ENCODE results near the gene LRCH4. TPM values are rescaled to one million over a fixed set of nuclear protein-coding genes. Genes with fewer than 3 reads are reported as not detected.

The LRCH4 gene
- total and polyA plus RNA-seq, 2 of the 13 experiments (the other 11 are each of a cell fraction or from before 2014, with no cell fraction given) = 7.0 to 9.3 TPM

- TF ChIP-seq ZNF282 (IDR thresholded peaks at IDR 0.05; ENCODE audit: partially characterized antibody) = no peak
- TF ChIP-seq ZNF792 (CRISPR knock-in tag; IDR thresholded peaks at IDR 0.05) = 0 out of 2 replicates have a peak, but pooled peaks have one; percentile 60
- TF ChIP-seq GATA4 (IDR thresholded peaks at IDR 0.05; ENCODE audit: borderline replicate concordance, low read depth) = peak; percentile 81; the same call in 1 of the 2 replicates
- peak; percentile 96 for TF ChIP-seq SIX4 (CRISPR knock-in tag; IDR thresholded peaks at IDR 0.05)
- TF ChIP-seq KAT8 (CRISPR knock-in tag; IDR thresholded peaks at IDR 0.05) = peak; percentile 64
- TF ChIP-seq ZNF354B (CRISPR knock-in tag; IDR thresholded peaks at IDR 0.05) = 0 out of 2 replicates have a peak, but pooled peaks have one; percentile 53
- TF ChIP-seq, protein P1, sequence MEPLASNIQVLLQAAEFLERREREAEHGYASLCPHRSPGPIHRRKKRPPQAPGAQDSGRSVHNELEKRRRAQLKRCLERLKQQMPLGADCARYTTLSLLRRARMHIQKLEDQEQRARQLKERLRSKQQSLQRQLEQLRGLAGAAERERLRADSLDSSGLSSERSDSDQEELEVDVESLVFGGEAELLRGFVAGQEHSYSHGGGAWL (CRISPR knock-in tag; IDR thresholded peaks at IDR 0.05) = no peak
- peak; percentile 63; the same call in 1 of the 2 replicates for TF ChIP-seq IRF2 (CRISPR knock-in tag; IDR thresholded peaks at IDR 0.05)
- TF ChIP-seq HNF1B (CRISPR knock-in tag; IDR thresholded peaks at IDR 0.05) = peak; percentile 95
- TF ChIP-seq CEBPZ (IDR thresholded peaks at IDR 0.05; ENCODE audit: low read length) = no peak
- TF ChIP-seq HIVEP1 (CRISPR knock-in tag; IDR thresholded peaks at IDR 0.05) = no peak
- peak; percentile 77; the same call in 1 of the 2 replicates for TF ChIP-seq ZNF878 (CRISPR knock-in tag; IDR thresholded peaks at IDR 0.05)
- 0 out of 2 replicates have a peak, but pooled peaks have one; percentile 37 for TF ChIP-seq ERF (CRISPR knock-in tag; IDR thresholded peaks at IDR 0.05)
- peak; percentile 21; the same call in 1 of the 2 replicates for TF ChIP-seq YEATS2 (CRISPR knock-in tag; IDR thresholded peaks at IDR 0.05; ENCODE audit: borderline replicate concordance)
- TF ChIP-seq SIN3A (IDR thresholded peaks at IDR 0.05; ENCODE audit: borderline replicate concordance, low read depth, low read length) = peak; percentile 81
- TF ChIP-seq KDM6A (CRISPR knock-in tag; IDR thresholded peaks at IDR 0.05; ENCODE audit: low read depth) = peak; percentile 61
- peak; percentile 88 for TF ChIP-seq HNRNPUL1 (IDR thresholded peaks at IDR 0.05; ENCODE audit: low read depth, low read length)
- TF ChIP-seq ZNF264 (CRISPR knock-in tag; IDR thresholded peaks at IDR 0.05) = no peak
These were observed 45.7 kb downstream of the LRCH4 start (continued) for GRCh38 chr7:100540073-100540723.

All from HepG2 (cell line).